ENCODE data around the gene SLC30A9.

SLC30A9 gene

GRCh38 chr4:42008011-42008786 is 17.9 kb downstream of the SLC30A9 start:
- no peak for FAIRE-seq

GRCh38 chr4:42015438-42015837 is 25.1 kb downstream of the SLC30A9 start:
- no peak for FAIRE-seq

GRCh38 chr4:42018451-42018850 is 28.1 kb downstream of the SLC30A9 start:
- FAIRE-seq, result no peak

- FAIRE-seq, result no peak
Observed at GRCh38 chr4:42048394-42048793, 58.1 kb downstream of the SLC30A9 start.

- FAIRE-seq, result no peak
Observed at GRCh38 chr4:42050516-42051249, 60.4 kb downstream of the SLC30A9 start.

GRCh38 chr4:42066402-42066801 is 76.1 kb downstream of the SLC30A9 start:
- FAIRE-seq, result no peak

GRCh38 chr4:42067264-42067663 is 76.9 kb downstream of the SLC30A9 start:
- FAIRE-seq, result no peak

GRCh38 chr4:42070463-42070862 is 80.1 kb downstream of the SLC30A9 start:
- no peak for FAIRE-seq

GRCh38 chr4:42074294-42074693 is 84.0 kb downstream of the SLC30A9 start:
- FAIRE-seq, result no peak

GRCh38 chr4:42078184-42078801 is 88.0 kb downstream of the SLC30A9 start:
- no peak for FAIRE-seq

GRCh38 chr4:42080306-42080705 is 90.0 kb downstream of the SLC30A9 start:
- FAIRE-seq, result no peak

- no peak for FAIRE-seq
Observed at GRCh38 chr4:42083816-42084215, 93.5 kb downstream of the SLC30A9 start.

- no peak for FAIRE-seq
Observed at GRCh38 chr4:42088386-42088785, 98.1 kb downstream of the SLC30A9 start.

GRCh38 chr4:42101446-42101975 is 111.2 kb downstream of the SLC30A9 start:
- no peak for FAIRE-seq

- no peak for FAIRE-seq
Observed at GRCh38 chr4:42104521-42104920, 114.2 kb downstream of the SLC30A9 start.

- no peak for FAIRE-seq
Observed at GRCh38 chr4:42112846-42113245, 122.5 kb downstream of the SLC30A9 start.

GRCh38 chr4:42119886-42120285 is 129.6 kb downstream of the SLC30A9 start:
- no peak for FAIRE-seq

- no peak for FAIRE-seq
Observed at GRCh38 chr4:42122237-42122636, 131.9 kb downstream of the SLC30A9 start.

- no peak for FAIRE-seq
Observed at GRCh38 chr4:42123071-42123644, 132.8 kb downstream of the SLC30A9 start.

- FAIRE-seq, result no peak
Observed at GRCh38 chr4:42132099-42132498, 141.8 kb downstream of the SLC30A9 start.

GRCh38 chr4:42133006-42133405 is 142.7 kb downstream of the SLC30A9 start:
- FAIRE-seq, result no peak

GRCh38 chr4:42136371-42136770 is 146.0 kb downstream of the SLC30A9 start:
- FAIRE-seq, result no peak

All from TTC549 (cell line).